T-helper 1 cell treated with Interleukin-12 subunit alpha and Interleukin-12 subunit beta and Interleukin-4 antibody, amounts not matched to agents 30 ng/mL and 1 ng/mL, for 36 hours (primary cell): ENCODE measurements around the gene BCL2L13. TPM values are rescaled to one million over a fixed set of nuclear protein-coding genes. Genes with fewer than 3 reads are reported as not detected.

Experiments used
- intact Hi-C: fragments of 100-400 bp; cut with micrococcal nuclease; formaldehyde crosslinking; loops from one replicate; pipeline ENCODE4 v1.15.1; 2024
- total RNA-seq: library from RNA; stranded (reverse); gene quantifications from 2 replicates; pipeline ENCODE4 v1.2.3, GENCODE V29; 2022

Gene BCL2L13
- total RNA-seq, 1 donor from 2014 or later, result 31.6 TPM

- intact Hi-C loops, result no loop called here
Measured at GRCh38 chr22:17726006-17726927, 87.7 kb downstream of the BCL2L13 start.

DNA sequence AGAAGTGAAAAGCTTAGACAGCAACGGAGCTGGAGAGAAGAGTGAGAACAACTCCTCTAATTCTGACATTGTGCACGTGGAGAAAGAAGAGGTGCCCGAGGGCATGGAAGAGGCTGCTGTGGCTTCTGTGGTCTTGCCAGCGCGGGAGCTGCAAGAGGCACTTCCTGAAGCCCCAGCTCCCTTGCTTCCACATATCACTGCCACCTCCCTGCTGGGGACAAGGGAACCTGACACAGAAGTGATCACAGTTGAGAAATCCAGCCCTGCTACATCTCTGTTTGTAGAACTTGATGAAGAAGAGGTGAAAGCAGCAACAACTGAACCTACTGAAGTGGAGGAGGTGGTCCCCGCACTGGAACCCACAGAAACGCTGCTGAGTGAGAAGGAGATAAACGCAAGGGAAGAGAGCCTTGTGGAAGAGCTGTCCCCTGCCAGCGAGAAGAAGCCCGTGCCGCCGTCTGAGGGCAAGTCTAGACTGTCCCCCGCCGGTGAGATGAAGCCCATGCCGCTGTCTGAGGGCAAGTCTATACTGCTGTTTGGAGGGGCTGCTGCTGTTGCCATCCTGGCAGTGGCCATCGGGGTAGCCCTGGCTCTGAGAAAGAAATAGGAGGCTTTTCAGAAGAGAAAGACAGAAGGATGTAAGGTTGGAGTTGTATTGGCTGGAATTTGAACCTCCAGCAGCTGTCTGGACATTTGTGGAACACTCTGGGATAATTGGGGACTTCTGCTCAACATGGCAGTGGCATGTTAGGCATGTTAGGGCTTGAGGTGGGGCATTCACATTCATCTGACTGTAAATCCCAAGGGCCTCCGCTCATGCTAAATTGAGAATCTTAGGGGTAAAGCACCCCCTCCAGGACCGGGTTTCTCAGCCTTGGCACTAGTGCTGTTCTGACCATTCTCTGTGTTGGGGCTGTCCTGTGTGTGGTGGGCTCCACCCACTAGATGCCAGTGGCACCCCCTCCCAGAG lies 88.7 kb downstream of the BCL2L13 start:
- intact Hi-C loops, result no loop called here

GRCh38 chr22:17728786-17729185 lies 90.2 kb downstream of the BCL2L13 start:
- intact Hi-C loops, result no loop called here

GRCh38 chr22:17729561-17729960 lies 91.0 kb downstream of the BCL2L13 start:
- intact Hi-C loops, result no loop called here

- intact Hi-C loops, result no loop called here
Measured at GRCh38 chr22:17732251-17732854, 93.8 kb downstream of the BCL2L13 start.

DNA sequence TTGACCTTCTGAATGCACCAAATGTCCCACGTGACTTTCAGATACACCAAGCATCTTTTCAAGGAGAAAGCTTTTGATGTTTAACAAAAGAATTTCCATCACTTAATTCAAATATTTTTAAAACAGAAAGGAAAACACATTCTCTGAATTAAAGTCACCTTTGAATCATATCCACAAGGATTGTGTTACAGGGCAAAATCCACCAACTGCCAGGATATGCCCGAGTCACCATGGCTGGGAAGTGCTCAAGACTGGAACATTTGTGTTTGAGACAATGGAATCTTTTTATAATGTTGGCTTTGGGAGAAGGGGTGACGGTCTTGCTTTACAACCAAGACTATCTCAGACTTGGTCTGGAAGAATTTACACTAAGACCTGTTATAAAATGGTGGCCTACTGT lies 94.9 kb downstream of the BCL2L13 start:
- intact Hi-C loops, result no loop called here

DNA sequence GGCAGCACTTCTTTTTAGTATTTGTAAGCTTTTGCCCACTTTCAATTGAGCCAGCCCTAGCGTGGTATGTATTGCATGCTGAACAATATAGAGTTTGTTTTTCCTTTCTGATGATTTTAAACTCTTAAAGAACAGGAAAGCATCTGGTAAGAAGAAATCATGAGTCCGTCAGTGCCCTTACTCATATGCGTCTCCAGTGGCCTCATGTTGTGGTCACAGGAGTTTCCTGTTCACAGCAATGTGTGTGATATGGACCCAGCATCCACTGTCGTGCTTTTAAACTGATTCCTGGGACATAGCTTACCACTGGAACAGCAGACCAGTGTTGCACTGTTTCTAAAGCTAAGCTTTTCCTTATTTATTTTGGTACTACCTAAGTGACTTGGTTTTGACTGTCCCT lies 95.6 kb downstream of the BCL2L13 start:
- intact Hi-C loops, result loop anchor here (2.0 kb wide), 2 partner anchors 27 to 35 kb away; no protein-coding TSS in a partner anchor

DNA sequence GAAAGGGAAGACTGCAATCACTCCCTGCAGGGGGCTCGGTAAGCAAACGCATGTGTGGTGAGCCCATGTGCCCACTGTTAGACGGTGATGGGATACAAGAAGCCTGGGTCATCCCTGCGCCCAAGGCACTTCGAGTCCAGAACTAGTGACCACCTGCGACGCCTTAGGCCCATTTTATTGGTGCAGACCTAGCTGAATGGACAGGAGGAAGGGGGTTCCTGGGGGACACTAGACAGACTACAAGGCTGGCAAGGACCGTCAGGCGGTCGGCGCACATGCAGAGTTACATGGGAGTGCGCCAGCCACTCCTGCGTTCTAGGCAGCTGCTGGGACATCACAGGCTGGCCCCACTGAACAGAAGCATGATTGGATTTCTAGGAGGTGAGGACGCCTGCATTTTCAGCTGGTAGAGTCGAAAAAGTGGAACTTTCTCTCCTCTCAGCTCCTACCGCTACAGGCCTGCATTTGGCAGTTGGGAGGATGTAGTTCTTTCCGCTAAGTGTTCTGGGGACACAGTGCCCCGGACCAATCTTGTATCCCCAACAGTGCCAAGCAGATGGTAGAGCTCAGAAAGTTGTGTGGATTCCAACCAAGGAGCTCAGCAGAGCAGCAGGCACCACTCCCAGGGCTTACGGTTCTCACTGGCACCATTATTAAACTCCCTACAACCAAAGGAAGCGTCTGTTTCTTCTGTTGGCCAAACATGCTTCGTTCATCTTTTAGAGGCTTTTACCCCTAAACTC lies 100.0 kb downstream of the BCL2L13 start:
- intact Hi-C loops, result no loop called here

GRCh38 chr22:17739196-17739975 lies 100.8 kb downstream of the BCL2L13 start:
- intact Hi-C loops, result no loop called here

GRCh38 chr22:17741866-17742526 lies 103.4 kb downstream of the BCL2L13 start:
- intact Hi-C loops, result loop anchor here (1.0 kb wide), 2 partner anchors 43 to 334 kb away; no protein-coding TSS in a partner anchor

GRCh38 chr22:17742527-17742902 lies 104.0 kb downstream of the BCL2L13 start:
- intact Hi-C loops, result loop anchor here (1.0 kb wide), 2 partner anchors 43 to 334 kb away; no protein-coding TSS in a partner anchor

GRCh38 chr22:17743661-17744411 lies 105.3 kb downstream of the BCL2L13 start:
- intact Hi-C loops, result loop anchor here (1.0 kb wide), 1 partner anchor 280 kb away; the partner anchor contains the start of gene MICAL3

- intact Hi-C loops, result no loop called here
Measured at GRCh38 chr22:17744430-17744829, 105.9 kb downstream of the BCL2L13 start.

- intact Hi-C loops, result no loop called here
Measured at GRCh38 chr22:17746916-17747315, 108.4 kb downstream of the BCL2L13 start.

DNA sequence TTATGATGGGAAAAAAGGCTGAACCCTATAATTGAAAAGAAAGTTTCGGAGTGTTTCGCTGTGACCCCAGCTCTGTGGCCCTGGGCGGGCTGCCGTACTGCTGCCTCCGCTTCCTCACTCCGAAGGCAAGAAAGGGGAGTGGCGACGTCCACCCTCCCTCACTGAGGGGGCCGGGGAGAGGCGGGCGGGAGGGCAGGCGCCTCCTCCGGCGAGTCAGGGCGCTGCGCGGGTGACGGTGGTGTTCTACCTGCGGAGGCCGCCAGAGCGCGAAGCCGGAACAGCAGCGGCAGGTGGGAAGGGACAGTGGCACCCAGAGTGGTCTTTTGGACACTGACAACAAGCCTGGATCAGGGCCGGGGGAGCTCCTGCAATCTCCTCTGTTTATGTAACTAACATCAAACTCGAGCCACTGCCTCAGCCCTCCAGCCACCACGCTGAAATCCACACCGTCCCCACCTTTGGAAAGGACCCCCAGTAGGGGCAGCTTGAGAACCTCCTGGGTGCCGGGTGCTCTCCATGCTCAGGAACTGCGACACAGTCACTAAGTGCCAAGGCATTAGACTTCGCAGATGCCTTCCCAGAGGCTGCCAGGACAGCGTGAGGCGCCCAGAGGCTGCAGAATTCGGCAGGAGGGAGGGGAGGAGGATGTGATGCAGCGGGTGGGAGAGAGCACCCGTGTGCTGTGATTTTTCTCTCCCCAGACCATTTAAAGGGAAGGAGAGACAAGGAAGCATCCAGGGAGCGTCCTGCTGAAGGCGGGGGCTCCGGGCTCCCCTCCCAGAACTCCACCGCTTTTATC lies 110.2 kb downstream of the BCL2L13 start:
- intact Hi-C loops, result no loop called here

GRCh38 chr22:17749605-17750395 lies 111.2 kb downstream of the BCL2L13 start:
- intact Hi-C loops, result no loop called here

DNA sequence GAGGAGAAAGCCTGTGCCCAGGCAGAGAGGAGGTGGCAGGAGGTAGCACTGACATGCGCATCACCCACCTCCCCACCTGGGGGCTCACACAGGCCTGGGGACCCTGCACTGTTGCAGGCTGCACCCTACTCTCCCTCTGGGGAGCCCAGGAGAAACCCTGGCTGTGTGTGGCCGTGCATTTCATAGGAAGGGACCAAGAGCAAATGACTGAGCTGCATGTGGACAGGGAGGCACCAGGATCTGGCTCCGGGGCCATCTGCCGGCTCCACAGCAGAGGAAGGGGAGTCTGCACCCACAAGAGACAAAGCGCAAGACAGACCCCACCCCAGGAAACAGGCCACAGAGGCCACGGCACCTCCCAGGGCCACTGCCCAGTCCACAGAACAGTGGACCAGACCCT lies 113.0 kb downstream of the BCL2L13 start:
- intact Hi-C loops, result no loop called here
